Measurements from ENCODE around the gene TXNRD2.

The TXNRD2 gene

DNA sequence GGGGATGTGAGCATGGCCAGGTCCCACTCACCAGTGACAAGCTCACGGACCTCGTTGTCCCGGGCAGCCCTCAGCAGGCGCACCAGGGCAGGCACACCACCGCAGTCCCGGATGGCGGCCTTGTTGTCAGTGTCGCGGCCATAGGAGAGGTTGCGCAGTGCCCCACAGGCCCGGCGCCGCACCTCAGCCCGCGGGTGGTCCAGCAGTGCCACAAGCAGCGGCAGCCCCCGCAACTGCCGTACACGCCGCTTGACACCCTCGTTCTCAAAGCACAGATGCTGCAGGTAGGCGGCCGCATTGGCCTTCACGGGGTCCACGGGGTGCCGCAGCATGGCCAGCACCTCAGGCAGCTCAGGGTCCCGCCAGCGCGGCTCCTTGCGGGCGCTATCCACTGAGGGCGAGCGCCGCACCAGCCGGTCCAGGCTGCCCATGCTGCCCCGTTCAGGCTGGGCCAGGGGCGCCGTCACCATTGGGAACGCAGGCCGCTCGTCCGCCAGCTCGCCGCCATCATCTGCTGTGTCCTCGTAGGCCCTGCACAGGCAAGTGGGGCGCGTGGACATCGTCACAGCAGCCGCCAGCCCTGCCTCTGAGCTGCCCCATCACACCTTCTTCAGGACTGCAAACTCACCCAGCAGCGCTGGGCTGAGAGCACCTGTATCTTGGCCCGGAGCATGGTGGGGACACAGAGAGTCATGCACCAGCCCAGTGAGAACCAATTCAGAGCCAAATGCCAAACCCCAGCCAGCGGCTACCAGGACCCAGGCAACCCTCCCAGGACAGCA, 38.3 kb upstream of the TXNRD2 start:
- no peak for DNase-seq (ENCODE audit: low spot score)

- no peak for DNase-seq (ENCODE audit: low spot score)
These were observed 37.1 kb upstream of the TXNRD2 start for GRCh38 chr22:19978748-19979147.

DNA sequence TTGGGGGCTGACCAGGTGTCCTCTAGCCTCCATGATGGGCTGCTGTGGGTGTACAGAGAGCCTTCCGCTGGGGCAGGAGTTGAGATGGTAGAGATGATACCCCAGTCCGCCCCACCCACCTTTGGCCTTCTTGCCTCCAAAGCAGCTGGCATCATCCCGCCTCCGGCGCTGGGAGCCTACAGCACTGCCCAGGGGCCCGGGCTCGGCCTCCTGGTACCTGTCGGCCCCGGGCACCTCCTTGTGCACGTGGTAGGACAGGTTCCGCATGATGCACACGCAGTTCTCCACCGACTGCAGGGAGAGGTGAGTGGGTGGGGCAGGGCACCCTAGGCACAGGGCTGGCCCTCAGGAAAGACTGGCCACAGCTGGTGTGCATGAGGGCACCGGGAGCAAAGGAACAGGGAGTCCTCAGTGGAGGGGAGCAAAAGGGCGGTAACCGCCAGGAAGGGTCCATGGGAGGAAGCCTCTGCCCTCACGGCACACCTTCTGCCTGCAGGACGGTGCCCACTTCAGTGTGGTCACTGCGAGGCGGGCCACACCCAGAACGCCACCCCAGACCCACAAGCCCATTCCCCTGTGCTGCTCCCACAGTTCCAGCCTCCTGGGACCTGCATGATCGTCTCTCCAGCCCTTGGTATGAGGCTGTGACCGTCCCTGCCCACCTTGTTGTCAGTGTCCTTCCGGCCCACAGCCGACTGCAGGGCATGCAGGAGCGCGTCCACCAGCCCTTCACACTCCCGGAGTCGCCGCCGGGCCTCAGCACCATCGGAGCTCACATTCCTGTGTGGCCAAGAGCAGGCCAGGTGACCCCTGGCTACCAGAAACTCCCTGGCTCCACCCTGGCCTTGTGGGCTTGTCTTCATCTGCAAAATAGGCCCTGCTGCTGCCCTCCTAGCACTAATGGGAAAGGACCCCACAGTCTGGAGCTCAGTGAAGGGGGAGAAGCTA, 36.0 kb upstream of the TXNRD2 start:
- no peak for DNase-seq (ENCODE audit: low spot score)

- no peak for DNase-seq (ENCODE audit: low spot score)
These were observed 35.1 kb upstream of the TXNRD2 start for GRCh38 chr22:19976671-19977070.

DNA sequence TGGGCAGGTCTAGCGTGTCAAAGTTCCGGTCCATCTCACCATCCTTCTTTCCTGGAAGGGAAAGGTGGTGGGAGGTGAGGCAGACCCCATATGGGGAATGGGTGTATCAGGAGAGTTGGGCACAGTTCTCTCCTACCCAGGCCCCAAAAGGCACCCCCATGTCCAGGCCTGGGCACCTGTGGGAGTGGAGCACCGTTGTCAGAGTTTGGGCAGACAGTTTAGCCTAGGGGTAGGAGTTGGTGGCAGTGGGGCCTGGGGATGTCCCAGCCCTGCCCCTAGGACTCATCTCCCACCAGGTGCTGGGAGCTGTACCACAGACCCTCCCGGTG, 34.1 kb upstream of the TXNRD2 start:
- DNase-seq (ENCODE audit: low spot score): no peak

DNA sequence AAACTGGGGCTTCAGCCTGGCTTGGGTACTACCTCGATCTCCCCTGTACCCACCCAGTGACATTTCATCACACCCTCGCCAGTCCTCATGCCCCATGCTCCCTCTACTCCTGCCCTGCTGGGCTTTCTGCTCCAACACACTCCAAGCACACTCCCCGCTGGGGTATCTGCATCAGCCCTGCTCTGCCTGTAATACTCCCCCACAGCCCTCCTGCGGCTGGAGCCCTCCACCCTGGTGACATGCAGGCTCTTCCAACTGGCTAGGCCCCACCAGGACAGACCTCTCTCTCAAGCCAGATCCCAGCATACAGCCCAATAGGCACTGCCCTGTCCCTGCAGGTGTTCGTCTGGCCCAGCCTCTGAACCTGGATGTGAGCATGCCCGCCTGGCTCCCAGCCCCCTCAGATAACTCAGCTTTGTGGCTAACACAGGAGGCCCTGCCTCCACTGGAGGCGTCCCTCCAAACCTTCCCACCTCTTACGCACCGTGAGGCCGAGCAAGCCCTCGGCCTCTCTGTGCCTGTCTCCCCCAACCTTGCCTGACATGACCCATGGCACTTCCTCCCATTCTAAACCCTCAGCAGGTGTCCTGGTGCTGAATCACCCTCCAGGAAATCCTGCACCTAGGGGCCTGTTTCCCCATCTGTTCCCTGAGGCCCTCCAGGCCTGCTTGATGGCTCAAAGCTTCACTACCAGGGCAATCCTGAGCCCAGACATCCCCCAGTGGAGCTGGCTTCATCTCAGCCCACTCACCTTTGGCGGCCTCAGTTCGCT, 33.5 kb upstream of the TXNRD2 start:
- no peak for DNase-seq (ENCODE audit: low spot score)

GRCh38 chr22:19974268-19974861, 32.7 kb upstream of the TXNRD2 start:
- no peak for DNase-seq (ENCODE audit: low spot score)

DNA sequence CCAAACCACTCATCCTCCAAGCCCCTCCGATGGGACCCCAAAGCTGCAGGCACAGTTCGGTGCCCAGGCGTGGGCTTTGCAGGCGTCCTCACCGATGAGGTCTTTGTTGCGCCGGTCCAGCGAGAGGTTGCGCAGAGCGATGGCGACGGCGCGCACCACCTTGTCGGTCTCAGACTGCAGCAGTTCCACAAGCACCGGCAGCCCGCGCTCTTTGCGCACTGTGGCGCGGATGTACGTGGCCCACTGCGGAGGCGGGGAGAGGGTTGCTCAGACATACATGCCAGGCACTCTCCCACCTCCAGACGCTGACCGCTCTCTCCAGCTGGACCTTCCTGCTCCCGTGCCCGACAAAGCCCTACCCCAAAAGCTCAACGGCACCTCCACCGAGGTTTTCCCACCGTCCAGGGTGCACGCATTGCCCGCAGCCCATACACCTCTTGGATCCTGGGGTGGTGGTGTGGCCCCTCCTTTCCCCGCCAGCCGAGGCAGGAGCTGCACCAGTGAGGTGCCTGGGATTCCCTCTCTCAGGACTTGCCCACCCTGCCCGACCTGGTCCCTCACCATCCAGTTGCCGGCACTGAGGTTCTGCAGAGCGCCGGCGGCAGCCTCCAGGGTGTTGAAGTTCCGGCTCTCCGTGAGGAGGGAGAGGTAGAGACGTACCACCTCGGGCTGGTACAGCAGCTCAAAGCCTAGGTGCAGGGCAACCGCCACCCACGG, 32.1 kb upstream of the TXNRD2 start:
- DNase-seq (ENCODE audit: low spot score): no peak

DNA sequence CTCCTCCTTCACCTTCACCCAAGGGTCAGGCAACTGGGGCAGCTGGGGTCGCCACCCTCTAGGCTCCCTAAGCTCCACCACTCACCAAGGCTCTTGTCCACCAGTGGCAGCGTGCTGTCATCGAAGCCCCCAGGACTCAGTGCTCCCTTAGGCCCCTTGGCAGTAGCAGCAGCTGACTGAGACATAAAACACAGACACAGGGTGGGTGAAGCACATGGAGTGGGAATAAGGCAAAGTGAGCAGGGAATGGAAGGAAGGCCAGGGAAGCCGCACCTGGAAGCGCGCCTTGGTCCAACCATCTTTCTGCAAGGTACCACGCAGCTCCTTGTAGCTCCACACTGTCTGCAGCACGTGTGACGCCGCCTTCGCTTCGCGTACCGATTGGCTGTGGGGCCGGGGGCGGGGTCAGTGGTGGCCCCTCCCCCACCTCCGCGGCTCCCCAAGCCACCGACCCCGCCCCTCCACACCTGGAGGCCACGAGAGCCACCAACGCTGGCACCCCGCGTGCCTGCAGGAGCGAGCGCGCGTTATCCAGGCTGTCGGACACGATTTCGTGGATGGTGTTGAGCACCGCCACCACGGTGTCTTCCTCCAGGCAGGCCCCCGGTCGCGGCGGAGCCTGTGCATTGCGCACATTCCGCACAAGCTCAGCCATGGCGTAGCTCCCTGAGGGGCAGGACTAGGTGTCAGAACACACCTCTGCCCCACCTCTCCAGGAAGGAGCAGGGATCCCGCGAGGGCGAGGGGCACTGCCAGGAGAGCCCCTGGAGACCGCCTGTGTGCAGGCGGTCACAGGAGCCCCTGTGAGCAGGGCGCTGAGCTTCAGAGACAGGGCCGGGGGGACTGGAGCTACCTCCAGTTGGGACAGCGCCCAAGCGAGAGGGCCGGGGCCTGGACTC, 31.3 kb upstream of the TXNRD2 start:
- DNase-seq (ENCODE audit: low spot score): no peak

DNA sequence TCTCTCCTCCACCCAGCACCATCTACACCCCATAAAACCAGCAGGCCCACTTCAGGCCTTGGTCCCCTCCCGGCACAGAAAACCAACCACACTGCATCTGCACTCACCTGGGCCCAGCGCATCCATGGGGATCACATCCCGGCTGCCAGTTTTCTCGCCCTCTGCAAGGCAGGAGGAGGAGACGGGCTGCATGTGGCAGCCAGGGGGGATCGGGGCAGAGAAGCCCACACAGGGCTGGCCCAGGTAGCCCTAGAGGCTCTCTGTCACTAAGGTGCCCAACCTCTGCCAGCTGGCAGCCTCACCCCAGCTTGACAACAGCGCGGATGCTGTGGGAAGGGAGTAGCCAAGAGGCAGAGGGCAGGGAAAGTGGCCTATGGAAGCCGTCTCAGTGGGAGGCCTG, 30.6 kb upstream of the TXNRD2 start:
- no peak for DNase-seq (ENCODE audit: low spot score)

DNA sequence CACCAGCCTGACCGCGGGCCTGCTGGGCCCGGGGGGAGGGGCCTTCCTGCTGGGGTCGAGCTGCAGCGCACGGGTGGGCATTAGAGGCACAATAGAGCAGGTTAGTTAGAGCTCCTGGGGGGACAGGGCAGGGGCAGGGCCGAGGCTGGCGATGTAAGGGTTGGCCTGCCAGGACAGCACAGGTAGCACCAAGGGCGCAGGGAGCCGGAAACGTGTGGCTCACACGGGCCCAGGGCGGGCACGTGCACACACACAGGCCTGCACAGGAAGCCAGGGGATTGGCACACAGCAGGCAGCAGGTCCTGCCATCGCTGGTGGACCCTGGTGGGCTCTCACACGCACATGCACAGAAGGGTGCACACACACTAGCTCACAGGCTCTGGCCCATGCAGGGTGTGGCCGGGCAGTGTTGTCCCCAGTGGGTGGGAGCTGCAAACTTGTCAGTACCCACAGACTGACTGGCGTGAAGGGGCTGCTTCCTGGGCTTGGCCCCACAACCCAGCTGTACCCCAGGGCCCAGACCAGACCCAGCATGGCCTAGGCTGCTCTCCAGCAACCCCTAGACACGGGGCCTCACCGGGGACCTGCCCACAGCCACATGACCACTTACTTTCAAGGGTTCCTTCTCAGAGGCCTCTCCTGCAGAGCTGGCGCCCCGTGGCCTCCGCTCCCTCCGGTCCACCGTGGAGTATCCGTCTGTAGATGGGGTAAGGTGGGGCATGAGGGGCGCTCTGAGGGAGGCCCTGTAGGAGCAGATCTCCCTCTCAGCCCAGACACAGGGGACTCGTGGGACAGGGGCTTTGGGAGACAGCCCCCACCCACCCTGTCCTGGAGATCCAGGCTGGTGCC, 29.9 kb upstream of the TXNRD2 start:
- DNase-seq (ENCODE audit: low spot score): no peak

DNA sequence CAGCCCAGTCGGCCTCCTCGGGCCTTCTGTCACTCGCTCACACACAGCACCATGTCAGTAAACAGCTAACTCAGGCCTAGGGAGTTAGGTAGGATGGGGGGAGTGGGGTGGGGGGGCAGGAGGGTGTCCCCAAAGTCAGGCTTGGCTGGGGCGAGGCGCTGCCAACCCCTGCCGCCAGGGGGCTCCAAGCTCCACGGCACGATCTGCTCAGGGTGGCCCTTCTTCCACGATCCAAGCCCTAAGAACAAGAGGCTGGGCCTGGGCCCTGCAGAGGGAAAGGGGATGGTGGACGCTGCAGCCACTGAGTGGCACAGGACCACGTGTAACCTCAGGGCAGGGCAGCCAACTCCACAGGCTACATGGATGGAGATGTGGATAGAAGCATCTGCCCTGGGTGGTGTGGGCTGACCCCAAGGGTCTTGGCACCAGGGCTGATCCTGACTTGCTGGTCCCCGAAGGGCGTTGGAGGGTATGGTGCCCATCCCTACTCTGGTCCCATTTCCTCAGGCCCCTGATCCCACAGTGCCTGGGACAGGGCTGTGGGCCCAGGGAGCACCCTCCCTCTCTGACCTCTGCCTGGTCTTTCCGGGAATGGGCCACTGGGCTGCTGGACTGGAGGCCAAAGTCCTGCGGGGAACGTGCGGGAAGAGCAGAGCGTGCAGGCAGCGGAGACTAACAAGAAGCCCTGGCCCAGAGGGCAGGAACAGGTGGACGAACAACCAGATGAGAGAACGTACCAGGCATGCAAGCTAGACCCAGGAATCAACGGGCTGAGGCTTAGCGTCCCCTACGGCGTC, 29.1 kb upstream of the TXNRD2 start:
- DNase-seq (ENCODE audit: low spot score): peak; percentile 63

- no peak for DNase-seq (ENCODE audit: low spot score)
These were observed 28.4 kb upstream of the TXNRD2 start for GRCh38 chr22:19970031-19970478.

GRCh38 chr22:19969141-19969928, 27.7 kb upstream of the TXNRD2 start:
- no peak for DNase-seq (ENCODE audit: low spot score)

DNA sequence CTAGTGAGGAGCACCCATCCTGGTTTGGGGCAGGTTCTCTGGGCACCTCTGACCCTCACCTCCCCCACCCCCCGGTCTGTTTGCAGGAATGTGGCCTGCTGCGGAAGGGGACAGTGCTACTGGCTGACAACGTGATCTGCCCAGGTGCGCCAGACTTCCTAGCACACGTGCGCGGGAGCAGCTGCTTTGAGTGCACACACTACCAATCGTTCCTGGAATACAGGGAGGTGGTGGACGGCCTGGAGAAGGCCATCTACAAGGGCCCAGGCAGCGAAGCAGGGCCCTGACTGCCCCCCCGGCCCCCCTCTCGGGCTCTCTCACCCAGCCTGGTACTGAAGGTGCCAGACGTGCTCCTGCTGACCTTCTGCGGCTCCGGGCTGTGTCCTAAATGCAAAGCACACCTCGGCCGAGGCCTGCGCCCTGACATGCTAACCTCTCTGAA, 26.9 kb upstream of the TXNRD2 start:
- DNase-seq (ENCODE audit: low spot score): no peak

- DNase-seq (ENCODE audit: low spot score): no peak
These were observed 26.3 kb upstream of the TXNRD2 start for GRCh38 chr22:19967850-19968449.

All from CD4-positive, alpha-beta T cell treated with Interleukin-6 at 100 ng/mL for 8 hours (primary cell).